Islet precursor cell (in vitro differentiated cells): ENCODE data around the gene EFS.
"Not testable (repeated sequence)": the region's sequence is repeated elsewhere in the genome, so short reads cannot be mapped to it uniquely, and the experiment has no call there.

Experiments used
- DNase-seq: peaks from one replicate; pipeline ENCODE4 v3.0.0-alpha.2; 2018

Gene EFS

DNA sequence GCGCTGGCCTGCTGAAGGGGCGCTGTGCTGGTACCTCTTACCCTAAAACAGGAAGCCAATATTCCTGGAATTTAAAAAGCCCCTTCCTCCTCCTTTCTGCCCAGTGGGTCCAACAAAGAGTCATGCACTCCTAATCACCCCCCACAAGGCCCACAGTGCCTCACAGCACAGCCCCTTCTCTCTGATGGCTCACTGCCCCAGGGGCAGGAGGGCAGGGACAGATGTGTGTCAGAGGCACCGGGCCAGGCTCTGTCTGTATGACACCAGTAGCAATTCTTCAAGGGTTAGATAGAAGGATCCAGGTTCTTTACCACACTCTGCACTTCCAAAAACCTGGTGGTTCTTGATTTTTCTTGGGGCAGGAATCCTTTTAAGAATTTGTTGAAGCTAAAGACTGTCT is 34.2 kb upstream of the EFS start:
- DNase-seq, result no peak

DNA sequence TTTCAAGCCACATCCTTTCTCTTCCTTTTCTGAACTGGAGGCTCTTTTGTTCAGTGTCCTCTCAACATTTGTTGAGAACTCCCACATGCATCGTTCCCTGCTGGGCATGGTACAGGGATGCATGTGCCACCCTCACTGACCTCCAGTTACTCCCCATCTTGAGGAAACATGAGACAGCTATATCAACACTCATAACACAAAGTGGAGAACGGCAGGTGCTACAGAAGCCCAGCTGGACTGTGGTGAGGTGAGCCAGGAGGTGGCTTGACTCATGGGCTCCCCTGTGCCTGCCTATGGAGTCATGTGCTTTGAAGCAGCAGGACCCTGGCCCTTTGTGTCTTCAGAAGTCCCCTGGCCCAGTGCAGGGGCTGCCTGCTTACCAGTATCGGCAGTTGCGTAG is 33.4 kb upstream of the EFS start:
- no peak for DNase-seq

DNA sequence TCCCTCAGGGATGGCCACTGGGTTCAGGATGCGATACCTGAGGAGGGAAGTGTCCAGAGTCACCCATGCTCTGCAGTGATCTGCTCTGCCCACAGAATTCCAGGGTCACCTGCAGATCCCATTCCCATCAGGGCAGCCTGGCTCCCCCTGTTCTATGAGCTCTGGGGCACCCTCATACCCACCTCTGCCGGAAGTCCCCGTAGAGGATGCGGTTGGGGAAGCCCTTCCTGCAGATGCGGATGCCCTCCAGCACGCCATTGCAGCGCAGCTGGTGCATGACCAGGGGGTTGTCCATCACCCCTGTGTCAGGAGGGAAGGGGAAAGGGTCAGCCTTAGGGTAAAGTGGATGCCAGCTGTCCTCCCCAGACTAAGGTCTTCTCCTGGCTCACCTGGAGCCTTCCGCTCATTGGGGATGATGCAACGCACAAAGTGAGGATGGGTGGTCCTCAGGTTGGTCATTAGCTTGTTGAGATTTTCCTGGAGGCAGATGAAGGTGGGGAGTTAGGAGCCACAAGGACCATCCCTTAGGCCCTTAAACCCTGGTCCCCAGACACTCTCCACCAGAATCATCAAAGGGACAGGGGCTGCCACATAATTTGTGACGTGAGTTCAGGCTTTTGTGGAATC is 31.9 kb upstream of the EFS start:
- DNase-seq, result no peak

- no peak for DNase-seq
Measured at GRCh38 chr14:23396126-23396525, 31.2 kb upstream of the EFS start.

- no peak for DNase-seq
Measured at GRCh38 chr14:23392613-23393012, 27.6 kb upstream of the EFS start.

- DNase-seq, result not testable (repeated sequence)
Measured at GRCh38 chr14:23389871-23390270, 24.9 kb upstream of the EFS start.

- DNase-seq, result no peak
Measured at GRCh38 chr14:23389396-23389795, 24.4 kb upstream of the EFS start.

GRCh38 chr14:23388996-23389395 is 24.0 kb upstream of the EFS start:
- no peak for DNase-seq

GRCh38 chr14:23387916-23388882 is 23.2 kb upstream of the EFS start:
- no peak for DNase-seq

DNA sequence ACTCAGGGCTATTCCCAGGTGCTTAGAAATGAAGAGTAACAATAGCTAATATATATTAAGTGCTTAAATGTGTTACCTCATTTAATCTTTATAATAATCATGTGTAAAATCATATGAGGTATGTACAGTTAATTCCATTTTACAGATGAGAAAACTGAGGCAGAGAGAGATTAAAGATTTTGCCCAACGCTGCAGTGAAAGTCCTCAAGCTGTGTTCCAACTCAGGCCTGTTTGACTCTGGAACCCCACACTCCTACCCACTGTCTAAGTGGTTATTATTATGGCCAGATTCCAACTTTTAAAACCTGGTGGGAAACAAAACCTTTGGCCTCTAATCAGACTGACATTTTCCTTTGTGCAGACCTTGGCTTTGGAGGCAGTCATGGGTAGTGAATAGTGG is 22.0 kb upstream of the EFS start:
- DNase-seq, result no peak

GRCh38 chr14:23386266-23386657 is 21.3 kb upstream of the EFS start:
- not testable (repeated sequence) for DNase-seq

- no peak for DNase-seq
Measured at GRCh38 chr14:23385642-23386265, 20.8 kb upstream of the EFS start.

DNA sequence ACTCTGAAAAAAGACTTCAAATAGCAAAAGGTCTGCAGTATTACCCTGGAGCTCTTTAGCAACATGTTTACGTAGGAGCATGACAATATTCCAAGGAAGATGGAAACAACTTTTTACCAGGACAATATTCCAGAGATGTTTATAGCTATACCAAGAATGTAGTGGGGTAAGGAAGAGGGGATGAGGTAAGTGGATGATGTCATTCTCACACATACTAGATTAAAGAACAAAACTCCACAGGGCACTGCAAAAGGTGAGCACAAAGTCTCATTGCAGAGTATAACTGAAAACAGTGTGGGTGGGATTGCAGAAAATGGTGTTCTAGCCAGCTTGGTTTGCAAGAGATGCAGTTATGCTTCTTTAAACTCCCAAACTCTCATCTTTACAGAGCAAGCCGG is 20.3 kb upstream of the EFS start:
- no peak for DNase-seq

DNA sequence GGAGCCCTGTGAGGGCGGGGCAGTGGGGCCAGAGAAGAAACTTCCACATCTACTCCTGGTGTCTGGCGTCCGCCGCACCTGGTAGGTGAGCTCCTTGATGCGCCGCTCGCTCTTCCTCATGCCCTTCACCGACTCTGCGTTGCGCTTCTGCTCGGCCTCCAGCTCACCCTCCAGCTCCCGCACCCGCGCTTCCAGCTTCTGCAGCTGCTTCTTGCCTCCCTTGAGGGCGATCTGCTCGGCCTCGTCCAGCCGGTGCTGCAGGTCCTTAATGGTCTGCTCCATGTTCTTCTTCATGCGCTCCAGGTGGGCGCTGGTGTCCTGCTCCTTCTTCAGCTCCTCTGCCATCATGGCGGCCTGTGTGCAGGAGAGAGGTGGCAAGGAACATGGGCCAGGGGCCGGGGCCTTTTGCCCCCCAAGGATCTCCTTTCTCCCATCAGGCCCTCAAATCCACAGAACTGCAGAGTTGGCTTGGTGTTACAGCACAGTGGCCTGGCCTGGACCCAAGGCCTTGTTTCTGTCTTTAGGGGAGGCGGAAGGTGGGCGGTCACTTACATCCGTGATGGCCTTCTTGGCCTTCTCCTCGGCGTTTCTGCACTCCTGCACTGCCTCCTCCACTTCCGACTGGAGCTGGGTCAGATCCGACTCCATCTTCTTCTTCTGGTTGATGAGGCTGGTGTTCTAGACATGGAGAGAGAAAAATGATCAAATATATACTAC is 19.6 kb upstream of the EFS start:
- no peak for DNase-seq

DNA sequence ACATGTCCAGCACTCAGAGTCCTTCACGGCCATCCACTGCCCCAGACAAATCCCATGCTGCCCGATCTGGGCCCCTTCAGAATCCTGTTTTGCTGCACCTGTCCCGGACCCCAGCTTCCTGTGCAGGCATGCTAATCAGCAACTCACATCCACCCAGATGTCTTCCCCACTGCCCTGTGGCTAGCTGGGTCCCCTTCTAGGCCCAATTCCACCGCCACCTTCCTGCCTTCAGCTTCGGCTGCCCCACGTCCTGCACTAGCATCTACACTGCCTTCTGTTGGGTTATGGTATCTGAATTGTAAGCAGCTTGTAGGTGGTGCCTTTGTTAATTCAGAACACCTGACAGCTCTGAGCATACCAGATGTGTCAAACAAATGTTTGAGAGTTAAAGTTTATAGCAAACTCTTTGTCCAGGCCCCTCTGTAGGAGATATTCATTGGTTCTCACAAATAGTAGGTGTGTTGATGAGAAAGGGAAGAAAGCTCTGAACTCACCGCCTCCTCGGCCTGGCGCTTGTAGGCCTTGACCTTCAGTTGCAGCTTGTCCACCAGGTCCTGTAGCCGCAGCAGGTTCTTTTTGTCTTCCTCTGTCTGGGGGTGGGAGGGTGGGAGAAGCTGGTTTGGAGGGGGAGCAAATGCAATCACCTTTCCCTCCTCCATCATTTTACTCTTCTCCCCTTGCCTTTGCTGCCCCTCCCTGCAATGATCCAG is 17.9 kb upstream of the EFS start:
- DNase-seq, result no peak

- no peak for DNase-seq
Measured at GRCh38 chr14:23382276-23382675, 17.3 kb upstream of the EFS start.

DNA sequence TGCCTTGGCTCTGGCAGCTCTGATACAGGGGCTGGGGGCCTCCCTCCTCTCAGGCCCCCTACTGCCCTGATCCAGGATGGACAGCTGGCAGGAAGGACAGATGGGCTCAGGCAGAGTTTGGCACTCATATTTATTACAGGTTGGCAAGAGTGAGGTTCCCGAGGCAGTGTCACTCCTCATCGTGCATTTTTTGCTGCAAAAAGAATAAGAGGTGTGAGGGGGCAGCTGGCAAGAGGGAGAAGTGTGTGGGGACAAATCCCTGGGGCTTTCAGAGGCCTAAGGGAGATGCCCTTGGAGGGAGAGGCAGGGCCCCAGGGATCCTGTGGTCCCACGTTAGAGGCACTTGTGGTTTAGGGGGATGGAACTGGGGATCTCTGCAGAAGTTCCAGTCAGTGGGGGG is 16.9 kb upstream of the EFS start:
- no peak for DNase-seq

- no peak for DNase-seq
Measured at GRCh38 chr14:23380976-23381375, 16.0 kb upstream of the EFS start.

DNA sequence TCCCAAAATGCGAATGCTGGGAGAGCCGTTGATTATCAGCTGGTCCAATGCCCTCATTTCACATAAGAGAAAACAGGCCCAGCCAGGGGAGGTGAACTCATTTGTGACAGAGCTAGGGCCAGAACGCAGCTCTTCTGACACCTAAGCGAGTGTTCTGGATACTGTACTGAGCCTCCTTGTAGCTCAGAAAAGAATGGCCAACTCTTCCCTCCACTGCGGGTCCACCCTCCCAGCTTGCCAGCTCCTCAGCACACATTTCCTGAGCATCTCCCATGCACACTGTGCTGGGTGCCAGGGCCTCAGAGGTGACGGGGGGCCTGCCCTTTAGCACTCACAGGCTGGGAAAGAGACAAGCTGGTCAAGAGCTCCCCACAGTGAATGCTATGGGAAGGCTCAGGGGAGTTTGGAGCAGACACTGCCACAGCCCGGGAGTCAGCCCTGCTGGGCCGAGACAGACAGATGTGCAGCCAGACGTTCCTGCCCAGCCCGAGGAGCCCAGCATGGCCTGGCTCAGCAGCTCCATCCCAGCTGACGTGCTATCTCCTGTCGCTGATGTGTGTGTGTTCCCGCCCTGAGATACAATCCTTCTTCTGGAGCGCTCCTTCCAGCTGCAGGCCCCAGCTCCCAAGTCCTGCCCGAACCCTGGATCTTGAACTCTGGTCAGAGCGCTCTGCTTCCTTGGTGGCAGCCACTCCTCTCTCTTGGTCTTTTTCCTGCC is 15.4 kb upstream of the EFS start:
- no peak for DNase-seq

DNA sequence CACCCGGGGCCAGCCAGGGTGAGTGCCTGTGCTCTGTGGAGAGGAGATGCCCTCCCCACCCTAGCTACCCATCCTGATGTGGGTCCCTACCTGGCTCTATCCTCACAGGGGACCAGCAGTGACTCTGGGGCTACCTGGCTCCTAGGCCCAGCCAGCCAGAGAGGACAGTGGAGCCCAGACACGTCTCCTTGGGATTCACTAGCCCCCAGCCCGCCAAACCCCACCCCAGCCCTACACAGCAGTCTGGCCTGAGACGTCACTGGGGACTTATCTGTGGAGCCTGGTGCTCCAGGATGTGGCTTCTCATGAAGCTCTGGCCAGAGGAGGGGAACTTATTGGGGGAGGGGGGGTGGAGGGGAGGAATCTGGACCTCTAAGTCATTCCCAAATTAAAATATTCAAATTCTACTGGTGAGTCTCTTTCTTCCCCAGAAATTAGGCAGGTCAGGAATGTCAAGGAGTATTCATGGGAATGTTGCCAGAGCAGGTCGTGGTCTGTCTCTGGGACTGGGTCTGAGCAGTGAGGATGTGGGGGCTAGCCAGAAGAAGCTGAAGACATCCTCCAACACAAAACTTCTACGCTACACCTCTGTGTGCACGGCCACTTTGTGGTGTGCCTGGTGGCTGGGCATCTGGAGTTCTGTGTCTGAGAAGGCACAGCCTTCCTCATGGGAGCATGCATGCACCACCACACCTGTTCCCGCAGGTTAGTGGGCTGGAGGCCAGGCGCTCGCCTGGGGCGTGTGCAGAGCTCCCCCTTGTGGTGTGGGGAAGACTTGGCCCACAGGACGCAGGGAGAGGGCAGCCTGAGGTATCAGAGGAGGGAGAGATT is 14.6 kb upstream of the EFS start:
- peak; percentile 85 for DNase-seq

DNA sequence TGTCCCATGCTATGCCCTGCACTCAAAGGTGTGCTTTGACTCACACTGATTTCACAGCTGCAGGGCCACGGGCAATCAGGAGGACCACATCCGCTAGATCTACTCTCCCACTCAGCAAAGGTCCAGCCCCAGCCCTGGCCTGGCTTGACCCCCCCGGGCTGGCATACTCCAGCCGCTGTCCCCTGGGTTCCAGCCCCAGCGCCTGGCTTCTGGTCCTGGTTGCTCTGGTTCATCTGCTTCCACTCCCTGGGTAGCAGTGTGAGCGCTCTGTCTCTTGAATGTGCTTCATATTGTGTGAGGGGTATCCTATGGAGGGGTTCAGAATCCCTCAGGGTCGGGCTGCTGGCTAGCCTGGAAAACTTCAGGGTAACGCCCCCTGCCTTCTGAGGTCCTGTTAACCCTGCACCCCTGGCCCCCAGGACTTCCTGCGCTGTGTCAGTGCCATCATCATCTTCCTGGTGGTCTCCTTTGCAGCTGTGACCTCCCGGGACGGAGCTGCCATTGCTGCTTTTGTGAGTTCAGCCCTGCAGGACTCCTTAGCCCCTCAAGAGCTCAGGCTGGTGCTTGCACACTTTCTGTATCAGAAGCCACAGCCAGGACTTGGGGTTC is 13.7 kb upstream of the EFS start:
- DNase-seq, result no peak
